GM21390 (cell line): ENCODE measurements around the gene JAKMIP2.
"Not testable (repeated sequence)": the region's sequence is repeated elsewhere in the genome, so short reads cannot be mapped to it uniquely, and the experiment has no call there.

ENCODE experiments used
- ATAC-seq: cut with Tn5 transposase; IDR thresholded peaks from one replicate; pipeline ENCODE4 v1.9.1; 2021; ENCODE audit not compliant: unreplicated experiment

JAKMIP2 gene

DNA sequence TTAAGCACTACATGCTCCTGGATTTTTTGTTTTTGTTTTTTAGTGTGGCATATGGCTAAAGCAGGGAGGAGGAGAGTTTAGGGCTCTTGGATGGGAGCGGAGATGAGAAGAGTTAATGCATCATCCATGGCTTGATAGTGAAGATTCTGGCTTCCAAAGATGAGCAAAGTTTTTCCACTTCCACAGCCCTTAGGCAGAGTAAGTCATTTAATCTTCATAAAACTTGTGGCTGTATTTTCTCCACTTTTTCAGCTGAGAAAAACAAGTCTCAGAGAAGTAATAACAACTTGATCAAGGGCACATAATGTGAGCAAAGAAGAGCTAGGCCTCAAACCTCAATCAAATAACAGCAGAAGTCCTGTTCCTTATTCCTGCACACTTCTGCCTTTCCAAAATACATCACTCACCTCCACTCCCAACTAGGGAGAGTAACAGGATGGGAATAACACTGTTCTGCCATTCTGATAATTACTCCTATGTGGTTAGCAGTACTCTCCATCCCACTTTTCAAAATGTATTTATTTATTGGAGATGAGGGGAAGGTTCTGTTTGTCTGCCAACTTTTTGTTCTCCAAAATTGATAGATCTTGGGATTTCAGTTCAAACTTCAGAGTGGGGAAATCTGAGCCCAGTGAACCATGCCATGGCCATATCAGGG lies 218.9 kb downstream of the JAKMIP2 start:
- no peak for ATAC-seq

DNA sequence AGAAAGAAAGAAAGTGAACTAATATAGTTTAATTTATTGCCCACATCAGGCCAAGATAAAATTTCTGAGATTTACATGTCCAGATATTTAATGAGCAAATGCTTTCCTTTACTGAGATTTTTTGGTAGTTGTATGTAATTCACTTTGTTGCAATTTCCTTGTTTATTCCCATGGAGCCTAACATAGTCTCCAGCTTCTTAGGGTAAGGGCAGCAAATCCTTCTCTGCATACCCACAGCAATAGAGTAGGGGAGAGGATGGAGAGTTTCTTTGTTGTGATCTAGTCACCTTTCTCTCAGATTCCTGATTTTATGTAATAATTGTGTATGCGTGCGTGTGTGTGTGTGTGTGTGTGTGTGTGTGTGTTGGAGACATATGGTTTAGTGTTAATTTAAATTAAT lies 221.1 kb downstream of the JAKMIP2 start:
- ATAC-seq = no peak

DNA sequence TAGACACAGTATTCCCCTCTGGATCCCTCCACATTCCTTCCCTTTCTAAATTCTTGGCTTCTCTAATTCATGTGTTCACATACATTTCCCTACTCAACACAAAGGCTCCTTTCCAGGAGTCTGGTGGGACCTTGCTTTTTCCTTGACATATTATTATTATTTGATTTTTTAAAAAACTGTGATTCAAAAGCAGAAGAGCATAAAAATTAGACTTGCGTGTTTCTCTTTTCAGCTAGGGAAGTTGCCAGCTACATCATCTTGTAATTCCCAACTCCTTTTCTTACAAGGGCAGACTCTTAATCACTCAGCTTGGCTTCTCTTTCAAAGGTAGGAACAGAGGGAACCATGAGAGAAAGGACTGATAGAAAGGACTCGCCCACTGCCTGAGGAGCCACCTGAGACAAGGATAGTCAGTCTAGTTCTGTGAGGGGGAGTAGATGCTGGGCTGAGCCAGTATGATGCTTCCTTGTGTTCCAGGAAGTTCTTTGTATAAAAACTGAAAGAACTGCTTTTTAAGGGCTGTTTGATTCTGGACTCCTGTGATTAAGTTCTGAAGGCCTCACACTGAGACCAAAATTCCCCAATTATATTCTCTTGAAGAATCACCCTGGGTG lies 221.7 kb downstream of the JAKMIP2 start:
- no peak for ATAC-seq

DNA sequence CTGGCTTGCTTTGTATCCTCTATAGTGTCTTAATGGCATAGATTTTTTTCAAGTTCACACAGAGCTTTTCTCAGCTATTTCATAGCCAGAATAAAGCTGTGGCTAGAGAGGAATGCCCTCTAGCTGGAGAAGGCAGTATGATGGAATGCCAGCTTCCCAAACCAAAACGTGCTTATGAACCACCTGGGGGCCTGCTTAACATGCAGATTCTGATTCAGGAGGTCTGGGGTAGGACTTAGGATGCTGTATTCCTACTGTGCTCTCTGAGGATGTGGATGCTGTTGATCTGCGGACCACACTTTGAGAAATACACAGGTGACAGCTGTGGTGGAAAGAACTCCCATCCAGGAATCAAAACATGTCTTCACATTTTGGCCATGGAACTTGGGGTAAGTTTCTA lies 222.8 kb downstream of the JAKMIP2 start:
- ATAC-seq = no peak

DNA sequence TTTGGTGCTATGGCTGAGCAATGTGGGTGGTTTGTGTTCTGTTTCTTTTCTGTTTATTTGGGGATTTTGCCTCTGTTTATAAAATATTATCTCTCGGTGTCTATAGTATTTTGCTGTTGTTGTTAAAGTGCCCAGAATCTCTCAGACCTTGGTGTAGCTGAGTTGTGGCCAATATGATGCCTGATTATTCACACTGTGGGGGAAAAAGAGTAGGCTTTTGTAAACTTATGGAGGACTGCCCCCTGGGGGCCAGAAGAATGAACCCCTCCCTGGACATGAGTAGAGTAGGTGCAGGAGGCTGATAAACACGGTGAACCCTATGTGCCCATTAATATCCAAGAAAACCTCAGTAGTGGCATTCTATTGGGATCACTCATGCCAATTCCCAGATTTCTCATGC lies 223.7 kb downstream of the JAKMIP2 start:
- peak; percentile 61 for ATAC-seq

DNA sequence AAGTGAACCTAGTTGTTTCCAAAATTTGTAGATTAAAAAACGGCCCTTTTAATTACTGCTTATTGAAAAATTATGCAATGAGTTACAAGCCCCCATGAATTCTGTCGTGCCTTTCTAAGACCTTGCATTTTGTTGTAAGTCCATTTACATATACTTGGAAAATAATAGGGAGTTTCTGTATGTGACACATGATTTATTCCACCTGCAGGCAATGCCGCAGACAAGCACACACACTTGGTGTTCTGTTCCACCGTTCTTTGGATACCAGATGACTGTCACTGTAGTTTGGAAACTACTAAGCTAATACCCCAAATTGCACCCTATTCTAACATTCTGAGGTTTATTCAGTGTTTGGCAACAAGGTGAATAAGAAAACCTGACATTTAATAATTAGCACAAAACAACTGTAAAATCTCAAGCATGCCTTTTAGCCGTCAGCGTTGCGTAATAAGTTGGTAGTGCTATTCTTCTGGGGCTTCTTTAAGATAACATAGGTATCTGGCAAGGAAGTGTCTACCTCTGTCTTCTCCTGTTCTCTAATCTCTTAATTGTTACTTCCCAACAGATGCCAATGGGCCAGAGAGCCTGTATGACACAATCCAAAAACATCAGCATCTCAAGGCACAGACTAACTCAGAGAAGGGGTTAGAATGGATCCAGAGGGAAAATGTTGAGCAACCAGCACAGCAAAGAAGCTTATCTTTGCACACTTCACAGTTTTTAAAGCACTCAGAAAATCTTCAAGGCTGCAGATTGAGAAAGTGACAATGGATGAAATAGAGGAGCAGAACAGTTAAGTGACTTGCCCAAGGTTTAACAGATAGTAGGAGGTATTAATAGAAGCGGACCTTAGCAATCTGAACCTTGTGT lies 224.4 kb downstream of the JAKMIP2 start:
- no peak for ATAC-seq

DNA sequence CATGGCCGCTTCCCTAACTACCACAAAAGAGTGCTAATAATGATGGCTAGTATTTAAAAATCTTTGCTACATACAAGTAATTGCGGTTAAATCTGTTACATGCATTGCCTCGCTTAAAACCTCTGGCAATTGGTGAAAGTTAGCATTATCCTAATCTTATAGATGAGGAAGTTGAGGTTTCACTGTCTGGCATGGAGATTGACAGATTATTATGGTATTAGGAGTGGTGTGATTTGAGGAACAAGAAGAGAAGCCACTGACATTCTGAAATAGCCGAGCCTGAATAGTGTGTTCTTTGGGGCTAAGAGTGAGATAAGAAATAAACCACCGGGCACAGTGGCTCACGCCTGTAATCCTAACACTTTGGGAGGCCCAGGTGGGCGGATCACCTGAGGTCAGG lies 227.4 kb downstream of the JAKMIP2 start:
- ATAC-seq = no peak

DNA sequence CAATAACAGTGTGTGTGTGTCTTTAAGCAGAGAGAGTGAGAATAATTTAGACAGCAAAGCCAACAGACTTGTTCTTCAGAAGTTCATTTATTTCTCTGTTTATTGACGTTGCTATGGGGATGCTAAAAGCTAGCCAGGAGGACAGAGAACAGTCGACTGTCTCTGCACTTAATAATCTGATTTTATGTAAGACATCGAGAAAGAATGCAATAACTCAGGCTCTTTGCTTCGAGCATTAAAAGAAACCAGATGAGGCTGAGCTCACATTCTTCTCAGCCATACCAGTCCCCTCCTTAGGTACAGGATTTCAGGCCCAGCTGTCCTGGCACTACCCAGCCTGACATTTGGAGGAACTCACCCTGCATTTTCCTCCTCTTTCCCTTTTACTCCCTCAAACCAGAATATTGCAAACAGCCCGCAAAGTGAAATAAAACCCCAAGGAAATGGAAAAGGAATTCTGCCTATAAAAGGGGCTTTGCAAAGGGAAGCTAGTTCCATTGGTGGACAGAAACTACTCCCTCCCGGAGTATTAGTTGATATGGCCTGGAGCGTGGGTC lies 228.2 kb downstream of the JAKMIP2 start:
- ATAC-seq = no peak

DNA sequence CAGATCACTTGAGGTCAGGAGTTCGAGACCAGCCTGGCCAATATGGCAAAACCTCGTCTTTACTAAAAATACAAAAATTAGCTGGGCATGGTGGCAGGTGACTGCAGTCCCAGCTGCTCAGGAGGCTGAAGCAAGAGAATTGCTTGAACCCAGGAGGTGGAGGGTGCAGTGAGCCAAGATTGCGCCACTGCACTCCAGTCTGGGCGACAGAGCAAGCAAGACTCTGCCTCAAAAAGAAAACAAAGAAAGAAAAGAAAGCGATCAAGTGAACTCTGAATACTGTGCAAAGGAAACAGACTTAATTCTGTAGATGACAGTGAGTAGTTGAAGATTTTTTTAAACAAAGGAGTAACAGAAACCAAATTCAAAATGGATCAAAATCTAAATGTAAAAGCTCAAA lies 228.7 kb downstream of the JAKMIP2 start:
- ATAC-seq = not testable (repeated sequence)

DNA sequence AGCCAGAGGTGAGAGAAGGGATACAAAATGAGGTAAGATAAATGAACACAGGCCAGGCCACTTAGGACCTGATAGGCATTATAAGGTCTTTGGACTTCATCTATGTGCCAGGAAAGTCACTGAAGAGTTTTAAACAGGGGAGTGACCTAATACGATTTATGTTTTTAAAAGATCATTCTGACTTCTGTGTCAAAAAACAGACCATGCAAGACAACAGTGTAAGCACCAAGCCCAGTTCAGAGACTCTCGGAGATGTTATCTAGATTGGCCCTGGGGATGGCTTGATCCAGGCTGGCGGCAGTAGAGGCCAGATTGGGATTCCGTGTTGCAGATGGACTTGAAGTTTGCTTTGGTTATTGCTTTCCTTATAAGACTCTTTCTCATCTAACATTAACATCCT lies 229.6 kb downstream of the JAKMIP2 start:
- ATAC-seq = no peak

DNA sequence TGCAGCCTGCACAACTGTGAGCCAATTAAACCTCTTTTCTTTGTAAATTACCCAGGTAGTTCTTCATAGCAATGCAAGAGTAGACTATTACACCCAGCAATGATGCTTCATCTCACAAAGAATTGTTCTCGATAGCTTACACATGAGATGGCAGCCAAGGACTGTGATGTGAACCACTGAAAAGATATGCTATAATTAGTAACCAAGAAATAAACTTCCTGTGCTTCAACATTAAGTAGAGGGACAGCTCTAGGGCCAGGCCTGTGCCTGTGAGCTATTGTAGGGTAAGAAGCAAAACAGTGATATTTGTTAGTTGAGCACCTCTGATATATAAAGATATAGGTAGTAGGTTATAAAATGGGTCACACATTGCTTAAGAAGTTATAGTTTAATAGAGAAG lies 230.9 kb downstream of the JAKMIP2 start:
- no peak for ATAC-seq

DNA sequence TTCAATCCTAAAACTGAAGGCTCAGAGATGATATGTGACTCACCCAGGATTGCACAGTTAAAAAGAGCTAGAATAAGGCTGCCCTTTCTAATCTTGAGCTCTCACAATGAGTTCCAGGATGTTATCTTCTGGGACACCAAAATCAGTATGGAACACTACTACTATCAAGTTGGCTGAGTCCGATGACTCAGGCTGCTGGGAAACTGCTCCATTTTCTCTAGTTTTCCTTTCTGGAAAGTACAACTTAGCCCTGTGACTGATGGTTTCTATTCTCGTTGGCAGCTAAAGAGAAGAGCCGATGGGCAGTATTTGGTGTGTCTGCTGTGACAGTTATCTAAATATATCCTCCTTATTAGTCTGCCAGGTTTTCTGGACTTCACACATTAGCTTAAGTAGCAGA lies 234.8 kb downstream of the JAKMIP2 start:
- ATAC-seq = no peak

DNA sequence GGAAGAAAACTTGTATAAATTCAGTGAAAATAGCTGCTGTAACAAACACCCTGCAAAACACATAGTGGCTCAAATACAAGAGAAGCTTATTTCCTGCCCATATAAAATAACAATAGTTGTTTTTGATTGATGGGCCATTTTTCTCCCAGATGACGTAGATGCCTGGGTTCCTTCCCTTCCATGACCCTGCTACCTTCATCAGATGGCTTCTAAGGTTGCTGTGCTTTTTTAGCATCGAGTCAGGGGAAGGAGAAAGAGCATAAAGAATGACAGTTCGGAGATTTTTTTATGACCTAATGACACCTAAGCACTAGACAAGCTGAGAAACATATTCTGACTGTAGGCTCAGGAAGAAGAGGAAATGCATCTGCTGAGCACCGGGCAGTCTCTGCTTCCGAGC lies 238.0 kb downstream of the JAKMIP2 start:
- no peak for ATAC-seq

DNA sequence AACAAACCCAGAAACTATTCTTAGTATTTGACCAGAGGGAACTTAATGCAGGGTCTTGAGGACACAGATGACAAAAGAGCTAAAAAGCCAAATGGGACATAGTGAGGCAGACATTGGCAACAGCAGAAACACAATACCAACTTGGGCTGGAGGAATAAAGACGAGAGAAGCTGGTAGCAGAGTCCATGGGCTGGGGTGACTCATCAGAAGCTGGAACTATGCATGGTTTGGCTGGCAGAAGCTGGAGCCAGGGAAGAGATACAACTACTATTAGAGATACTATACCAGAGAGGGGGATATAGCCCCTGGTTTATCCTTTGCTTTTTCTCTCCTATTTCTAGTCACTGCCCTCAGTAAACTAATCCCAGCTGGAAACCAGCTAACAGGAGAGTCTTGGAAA lies 243.5 kb downstream of the JAKMIP2 start:
- no peak for ATAC-seq

DNA sequence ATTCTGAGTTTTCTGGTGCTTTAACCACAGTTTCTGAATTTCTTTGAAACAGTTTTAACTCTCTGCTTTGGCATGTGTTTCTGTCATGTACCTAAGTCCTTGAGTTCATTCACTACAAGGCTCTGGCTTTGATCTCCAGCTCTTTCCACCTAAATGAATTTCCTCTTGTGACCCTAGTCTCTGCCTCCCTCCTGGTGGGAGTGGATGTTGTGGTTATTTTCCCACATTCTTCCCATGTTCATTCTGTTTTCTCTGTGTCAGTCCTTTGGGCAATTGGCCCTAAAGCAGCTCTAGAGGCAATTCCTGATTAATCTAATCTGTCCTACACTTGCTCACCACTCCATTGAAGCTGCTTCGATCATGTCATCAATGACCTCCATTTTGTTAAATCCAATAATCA lies 244.3 kb downstream of the JAKMIP2 start:
- ATAC-seq = no peak
